GM12878 (cell line): ENCODE measurements around the gene HERC6. TPM values are rescaled to one million over a fixed set of nuclear protein-coding genes. Genes with fewer than 3 reads are reported as not detected.

Source experiments
- ATAC-seq: fragments of 200-7000 bp; cut with Tn5 transposase; 3 replicates; pipeline ENCODE4 v1.9.1; 2020; ENCODE audit warnings: mild to moderate bottlenecking, moderate library complexity
- BruUV-seq: library from RNA; stranded (reverse); fragments of 400-500 nt; replicated peaks from 2 replicates; lab custom pipeline; 2021; lab: Mats Ljungman, UMichigan
- CTCF ChIA-PET: fragments of 300-600 bp; sonication (Branson Sonifier 250); formaldehyde crosslinking; extraction: SDS; loops from one replicate; lab custom pipeline; 2021; ENCODE audit warnings: inconsistent platforms; lab: Yijun Ruan, JAX
- POLR2A ChIA-PET: fragments of 350-600 bp; formaldehyde crosslinking; extraction: SDS; loops from one replicate; lab custom pipeline; 2021; ENCODE audit warnings: inconsistent platforms; lab: Charles Lee
- RAD21 ChIA-PET: fragments of 300-600 bp; sonication (Branson Sonifier 250); formaldehyde crosslinking; loops from one replicate; lab custom pipeline; 2023; ENCODE audit warnings: antibody characterized with exemption; ENCODE audit not compliant: unreplicated experiment; lab: Charles Lee
- SMC1A ChIA-PET: fragments of 300-600 bp; sonication (Branson Sonifier 250); formaldehyde crosslinking; loops from one replicate; lab custom pipeline; 2023; ENCODE audit not compliant: unreplicated experiment, uncharacterized antibody; lab: Charles Lee
- DNase-seq: peaks from one replicate; pipeline ENCODE4 v3.0.0-alpha.2; 2011; ENCODE audit warnings: low read depth, low spot score
- FAIRE-seq: peaks from 3 replicates; lab custom pipeline; 2011; peaks lifted over from hg19 to GRCh38; lab: Jason Lieb, UNC
- H2AFZ ChIP-seq: 2 replicates; pipeline ENCODE4 v1.6.0; 2011; ENCODE audit warnings: low read depth, low read length, control low read depth; ENCODE audit not compliant: control insufficient read depth
- H3K27ac ChIP-seq: 2 replicates; pipeline ENCODE4 v1.5.1; 2011; ENCODE audit warnings: control low read depth; ENCODE audit not compliant: control insufficient read depth, insufficient read depth
- H3K27me3 ChIP-seq, 2 experiments: replicated peaks in 1 of 2; 2 replicates each; pipeline versions ENCODE4 v1.6.0 to v1.6.1; 2011; ENCODE audit warnings: low read length in 1 of 2; ENCODE audit not compliant: control insufficient read depth in 2 of 2, insufficient read depth in 2 of 2
- H3K36me3 ChIP-seq, 2 experiments: 2 replicates each; pipeline ENCODE4 v1.5.1; 2011; ENCODE audit warnings: low read length in 1 of 2; ENCODE audit not compliant: control insufficient read depth in 2 of 2, insufficient read depth in 2 of 2
- H3K4me1 ChIP-seq: 2 replicates; pipeline ENCODE4 v1.6.1; 2011; ENCODE audit warnings: mild to moderate bottlenecking, low read length, moderate library complexity, mixed read lengths; ENCODE audit not compliant: control insufficient read depth, insufficient read depth
- H3K4me2 ChIP-seq: 2 replicates; pipeline ENCODE4 v1.6.0; 2011; ENCODE audit warnings: control low read depth; ENCODE audit not compliant: control insufficient read depth, insufficient read depth
- H3K4me3 ChIP-seq: fragments of 200-600 bp; sonication (generic); 2 replicates; pipeline ENCODE4 v1.5.1; 2016
- H3K79me2 ChIP-seq: 2 replicates; pipeline ENCODE4 v1.6.0; 2011; ENCODE audit warnings: low read length; ENCODE audit not compliant: control insufficient read depth, insufficient read depth
- H3K9ac ChIP-seq: 2 replicates; pipeline ENCODE4 v1.8.0; 2011; ENCODE audit warnings: low read length, control low read depth, mixed read lengths; ENCODE audit not compliant: control insufficient read depth, insufficient read depth
- H3K9me3 ChIP-seq: replicated peaks from 3 replicates; pipeline ENCODE4 v1.5.1; 2011; ENCODE audit warnings: mild to moderate bottlenecking, low read length; ENCODE audit not compliant: control insufficient read depth, insufficient read depth
- H4K20me1 ChIP-seq: 2 replicates; pipeline ENCODE4 v1.6.0; 2011; ENCODE audit not compliant: control insufficient read depth, insufficient read depth
- BCL11A ChIP-seq: IDR thresholded peaks from 2 replicates; pipeline ENCODE4 v1.6.1; 2011; ENCODE audit warnings: low read depth, low read length
- BMI1 ChIP-seq: fragments of 450-650 bp; IDR thresholded peaks from 2 replicates; pipeline ENCODE4 v1.6.1; 2016; ENCODE audit warnings: mild to moderate bottlenecking, moderate library complexity, borderline replicate concordance
- CHD2 ChIP-seq: IDR thresholded peaks from 2 replicates; pipeline ENCODE4 v1.6.1; 2011; ENCODE audit warnings: low read depth, low read length, improper control_type of control experiment, borderline replicate concordance
- CREB1 ChIP-seq: IDR thresholded peaks from 2 replicates; pipeline ENCODE4 v1.6.1; 2012; ENCODE audit warnings: low read depth, mild to moderate bottlenecking, inconsistent platforms
- EED ChIP-seq: sonication (generic); IDR thresholded peaks from 2 replicates; pipeline ENCODE4 v1.6.1; 2016; ENCODE audit warnings: antibody characterized with exemption, low read depth
- EGR1 ChIP-seq, 2 experiments: IDR thresholded peaks; 1 replicate in 1 of 2; 2 replicates in 1 of 2; pipeline ENCODE4 v1.6.1; 2011 to 2012; ENCODE audit warnings: low read depth in 2 of 2, low read length in 2 of 2, borderline replicate concordance in 1 of 2, mild to moderate bottlenecking in 1 of 2, moderate library complexity in 1 of 2
- MEF2B ChIP-seq: fragments of 450-650 bp; IDR thresholded peaks from 2 replicates; pipeline ENCODE4 v1.6.1; 2018; ENCODE audit warnings: mild to moderate bottlenecking, moderate library complexity; ENCODE audit not compliant: partially characterized antibody, poor library complexity, severe bottlenecking
- NFIC ChIP-seq: IDR thresholded peaks from 2 replicates; pipeline ENCODE4 v1.6.1; 2012; ENCODE audit warnings: low read depth, mild to moderate bottlenecking, inconsistent platforms, low read length, moderate library complexity
- NFYA ChIP-seq: IDR thresholded peaks from 2 replicates; pipeline ENCODE4 v1.6.1; 2011; ENCODE audit warnings: low read depth, mild to moderate bottlenecking, low read length, improper control_type of control experiment, borderline replicate concordance
- NR2C1 ChIP-seq: fragments of 450-650 bp; IDR thresholded peaks from 2 replicates; pipeline ENCODE4 v1.6.1; 2017; ENCODE audit warnings: antibody characterized with exemption, mild to moderate bottlenecking, moderate library complexity
- SMAD1 ChIP-seq: fragments of 450-650 bp; IDR thresholded peaks from 2 replicates; pipeline ENCODE4 v1.6.1; 2018; ENCODE audit warnings: mild to moderate bottlenecking, low read depth; ENCODE audit not compliant: partially characterized antibody
- STAT1 ChIP-seq: fragments of 450-650 bp; conservative IDR thresholded peaks from 2 replicates; pipeline ENCODE4 v1.6.1; 2014; ENCODE audit warnings: antibody characterized with exemption, mild to moderate bottlenecking
- ZNF24 ChIP-seq: fragments of 450-650 bp; IDR thresholded peaks from 2 replicates; pipeline ENCODE4 v1.6.1; 2017; ENCODE audit warnings: antibody characterized with exemption, mild to moderate bottlenecking
- WGBS: methylation state at CpG from one replicate; pipeline ENCODE4 v1.1.6; 2016; ENCODE audit warnings: low lambda C conversion rate; ENCODE audit not compliant: insufficient replicate concordance, insufficient coverage; ENCODE audit errors: missing lambda C conversion rate; 5-methylcytosine and 5-hydroxymethylcytosine counted together
- in situ Hi-C: fragments of 300-500 bp; cut with MboI; formaldehyde crosslinking; loops from 9 replicates; pipeline ENCODE4 v1.14.3; 2018; ENCODE audit warnings: mixed read lengths
- intact Hi-C: fragments of 100-400 bp; cut with micrococcal nuclease; formaldehyde crosslinking; loops from one replicate; pipeline ENCODE4 v1.14.2; 2022; ENCODE audit not compliant: unreplicated experiment
- polyA plus RNA-seq, 11 experiments: library from polyadenylated mRNA; depleted of rRNA in 4 of 11; unstranded in 6 of 11; stranded (reverse) in 5 of 11; fragments of >200 nt; fragmentation: Nextera tagmentation in 4 of 11; fragmentation: Illumina TruSeq in 1 of 11; extraction: Ambion mirVana in 4 of 11; extraction: Trizol in 1 of 11; gene quantifications; 1 replicate in 1 of 11; 2 replicates in 10 of 11; pipeline versions ENCODE4 v1.2.1 to v1.2.3, GENCODE V29; 2011 to 2016; ENCODE audit warnings: inconsistent platforms in 2 of 11, missing spikeins in 2 of 11, low read depth in 1 of 11
- total RNA-seq, 4 experiments: library from RNA; depleted of rRNA in 3 of 4; stranded (reverse); fragments of >200 nt in 3 of 4; fragmentation: Illumina TruSeq in 1 of 4; extraction: Trizol in 1 of 4; gene quantifications; 2 replicates each; pipeline versions ENCODE4 v1.2.1 to v1.2.3, GENCODE V29; 2013 to 2021
- TF ChIP-seq, protein P1 (sequence below): IDR thresholded peaks from 2 replicates; pipeline ENCODE4 v1.6.1; 2011; ENCODE audit warnings: borderline replicate concordance, low read depth, mild to moderate bottlenecking, moderate library complexity, low read length; ENCODE audit not compliant: insufficient read depth, poor library complexity, severe bottlenecking
- TF ChIP-seq, protein P2 (sequence below): IDR thresholded peaks from 2 replicates; pipeline ENCODE4 v1.6.1; 2012; ENCODE audit warnings: low read depth, low read length, improper control_type of control experiment
- TF ChIP-seq, protein P3 (sequence below): IDR thresholded peaks from 2 replicates; pipeline ENCODE4 v1.6.1; 2011; ENCODE audit warnings: low read depth, low read length, improper control_type of control experiment, borderline replicate concordance
- TF ChIP-seq, protein P4 (sequence below): IDR thresholded peaks from 2 replicates; pipeline ENCODE4 v1.6.1; 2011; ENCODE audit warnings: mild to moderate bottlenecking, low read depth, low read length, moderate library complexity; ENCODE audit not compliant: insufficient replicate concordance

HERC6 gene
- total and polyA plus RNA-seq, 10 of the 15 experiments (the other 5 are each of a cell fraction or from before 2014, with no cell fraction given) = 1.7 to 26.4 (median 5.9) TPM

DNA sequence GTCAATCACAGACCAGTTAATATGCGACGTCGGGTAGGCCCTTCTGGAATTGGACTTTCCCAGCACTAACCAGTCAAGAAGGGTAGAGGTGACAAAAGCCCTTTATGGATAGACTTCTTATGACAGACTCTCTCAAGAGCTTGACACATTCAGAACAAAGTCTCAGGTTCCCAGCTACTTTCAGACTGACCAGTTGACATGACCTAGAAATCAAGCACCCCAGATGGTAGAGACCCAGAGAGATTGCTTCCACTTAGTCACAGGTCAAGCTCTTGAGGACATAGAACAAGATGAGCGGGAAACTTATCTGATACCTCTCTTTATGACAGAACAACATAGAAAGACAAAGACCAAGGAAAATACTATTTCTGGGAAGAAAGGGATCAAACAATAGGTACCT is 21.4 kb upstream of the HERC6 start:
- Histone ChIP-seq H3K79me2 (no peaks in the 10 kb centered on the region), H2AFZ (no peak overlapping the region), H3K27me3 (no peaks in the 10 kb centered on the region), H3K9ac (no peak overlapping the region), H4K20me1 (no peaks in the 10 kb centered on the region), H3K36me3 (no peaks in the 10 kb centered on the region), H3K4me2 (no peak overlapping the region), H3K4me1 (no peaks in the 10 kb centered on the region)
- no TSS peak for BruUV-seq
- WGBS = 39% methylated on average over 4 of the region's 4 CpGs
- POLR2A ChIA-PET = no interaction called here
- FAIRE-seq (no peak), DNase-seq (no peak)
- intact Hi-C loops = loop anchor here (5.0 kb wide), 1 partner anchor 125 kb away; no protein-coding TSS in a partner anchor
- TF ChIP-seq NR2C1 (no peak), BMI1 (no peak), BCL11A (no peak), MEF2B (no peak), SMAD1 (no peak), CREB1 (no peak), NFYA (no peak), CHD2 (no peak), STAT1 (no peak), EED (no peak), EGR1 (IDR thresholded peaks at IDR 0.05; ENCODE audit: borderline replicate concordance in 1 of 2, low read depth in 2 of 2, low read length in 2 of 2) (no peak), NFIC (no peak), ZNF24 (no peak)
- TF ChIP-seq, protein P1, sequence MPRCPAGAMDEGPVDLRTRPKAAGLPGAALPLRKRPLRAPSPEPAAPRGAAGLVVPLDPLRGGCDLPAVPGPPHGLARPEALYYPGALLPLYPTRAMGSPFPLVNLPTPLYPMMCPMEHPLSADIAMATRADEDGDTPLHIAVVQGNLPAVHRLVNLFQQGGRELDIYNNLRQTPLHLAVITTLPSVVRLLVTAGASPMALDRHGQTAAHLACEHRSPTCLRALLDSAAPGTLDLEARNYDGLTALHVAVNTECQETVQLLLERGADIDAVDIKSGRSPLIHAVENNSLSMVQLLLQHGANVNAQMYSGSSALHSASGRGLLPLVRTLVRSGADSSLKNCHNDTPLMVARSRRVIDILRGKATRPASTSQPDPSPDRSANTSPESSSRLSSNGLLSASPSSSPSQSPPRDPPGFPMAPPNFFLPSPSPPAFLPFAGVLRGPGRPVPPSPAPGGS = no peak
- TF ChIP-seq, protein P2, sequence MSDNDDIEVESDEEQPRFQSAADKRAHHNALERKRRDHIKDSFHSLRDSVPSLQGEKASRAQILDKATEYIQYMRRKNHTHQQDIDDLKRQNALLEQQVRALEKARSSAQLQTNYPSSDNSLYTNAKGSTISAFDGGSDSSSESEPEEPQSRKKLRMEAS = no peak
- TF ChIP-seq, protein P3, sequence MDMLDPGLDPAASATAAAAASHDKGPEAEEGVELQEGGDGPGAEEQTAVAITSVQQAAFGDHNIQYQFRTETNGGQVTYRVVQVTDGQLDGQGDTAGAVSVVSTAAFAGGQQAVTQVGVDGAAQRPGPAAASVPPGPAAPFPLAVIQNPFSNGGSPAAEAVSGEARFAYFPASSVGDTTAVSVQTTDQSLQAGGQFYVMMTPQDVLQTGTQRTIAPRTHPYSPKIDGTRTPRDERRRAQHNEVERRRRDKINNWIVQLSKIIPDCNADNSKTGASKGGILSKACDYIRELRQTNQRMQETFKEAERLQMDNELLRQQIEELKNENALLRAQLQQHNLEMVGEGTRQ = no peak
- TF ChIP-seq, protein P4, sequence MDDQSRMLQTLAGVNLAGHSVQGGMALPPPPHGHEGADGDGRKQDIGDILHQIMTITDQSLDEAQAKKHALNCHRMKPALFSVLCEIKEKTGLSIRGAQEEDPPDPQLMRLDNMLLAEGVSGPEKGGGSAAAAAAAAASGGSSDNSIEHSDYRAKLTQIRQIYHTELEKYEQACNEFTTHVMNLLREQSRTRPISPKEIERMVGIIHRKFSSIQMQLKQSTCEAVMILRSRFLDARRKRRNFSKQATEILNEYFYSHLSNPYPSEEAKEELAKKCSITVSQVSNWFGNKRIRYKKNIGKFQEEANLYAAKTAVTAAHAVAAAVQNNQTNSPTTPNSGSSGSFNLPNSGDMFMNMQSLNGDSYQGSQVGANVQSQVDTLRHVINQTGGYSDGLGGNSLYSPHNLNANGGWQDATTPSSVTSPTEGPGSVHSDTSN = no peak
- TF ChIP-seq, all 136 proteins: peak for 0
- in situ Hi-C loops = no loop called here
- no peak overlapping the region for H3K27ac ChIP-seq
- no peak overlapping the region for H3K4me3 ChIP-seq
- CTCF ChIA-PET = interaction anchor here (0.8 kb wide), 1 partner anchor 16 kb away, joined by 3 read pairs; no protein-coding TSS in a partner anchor
- H3K9me3 ChIP-seq = no peaks in the 10 kb centered on the region; the same call in 2 of the 3 replicates
- SMC1A ChIA-PET = interaction anchor here (1.4 kb wide), 1 partner anchor 138 kb away, joined by 3 read pairs; no protein-coding TSS in a partner anchor
- ATAC-seq = no peak
- RAD21 ChIA-PET = no interaction called here
